CD4-positive, CD25-positive, alpha-beta regulatory T cell (primary cell): ENCODE measurements around the gene SPINK9. TPM values are rescaled to one million over a fixed set of nuclear protein-coding genes. Genes with fewer than 3 reads are reported as not detected.

ENCODE experiments used
- ATAC-seq, 2 donors: fragments of 150-1000 bp; cut with Tn5 transposase; one replicate each; pipeline ENCODE4 v1.10.0; 2021; ENCODE audit warnings: low read depth in 2 of 2, moderate number of reproducible peaks in 2 of 2, moderate library complexity in 1 of 2
- DNase-seq, 3 donors: peaks; one replicate each; pipeline versions ENCODE4 v3.0.0 to v3.0.0-alpha.2; 2012 to 2022; ENCODE audit warnings: mixed read lengths in 1 of 3
- H3K27ac ChIP-seq: one replicate; pipeline ENCODE4 v1.7.0; 2013; ENCODE audit warnings: mild to moderate bottlenecking, low read length; ENCODE audit not compliant: insufficient read depth, poor library complexity, severe bottlenecking
- H3K27me3 ChIP-seq: one replicate; pipeline ENCODE4 v1.7.0; 2013; ENCODE audit warnings: low read length; ENCODE audit not compliant: control insufficient read depth, insufficient read depth
- H3K36me3 ChIP-seq: one replicate; pipeline ENCODE4 v1.7.0; 2013; ENCODE audit warnings: mild to moderate bottlenecking, low read length, moderate library complexity; ENCODE audit not compliant: control insufficient read depth, insufficient read depth
- H3K4me1 ChIP-seq: 2 replicates; pipeline ENCODE4 v1.7.0; 2013; ENCODE audit warnings: mild to moderate bottlenecking, low read length; ENCODE audit not compliant: insufficient read depth, control insufficient read depth, poor library complexity, severe bottlenecking
- H3K4me3 ChIP-seq: one replicate; pipeline ENCODE4 v1.7.0; 2013; ENCODE audit warnings: low read depth, mild to moderate bottlenecking, low read length, moderate library complexity
- H3K9me3 ChIP-seq, 2 experiments: 1 replicate in 1 of 2; 2 replicates in 1 of 2; pipeline ENCODE4 v1.7.0; 2013; ENCODE audit warnings: low read length in 2 of 2, mild to moderate bottlenecking in 1 of 2, moderate library complexity in 1 of 2; ENCODE audit not compliant: control insufficient read depth in 2 of 2
- H3K27ac Mint-ChIP-seq, 3 donors: one replicate each; pipeline ENCODE4 v1.8.0; 2020 to 2022; ENCODE audit warnings: mild to moderate bottlenecking in 3 of 3, mixed read lengths in 3 of 3, moderate library complexity in 2 of 3
- H3K27me3 Mint-ChIP-seq: one replicate; pipeline ENCODE4 v1.8.0; 2022; ENCODE audit warnings: mild to moderate bottlenecking, mixed read lengths
- H3K36me3 Mint-ChIP-seq: one replicate; pipeline ENCODE4 v1.8.0; 2020; ENCODE audit warnings: mixed read lengths
- H3K4me1 Mint-ChIP-seq, 4 donors: one replicate each; pipeline ENCODE4 v1.8.0; 2020 to 2022; ENCODE audit warnings: mixed read lengths in 4 of 4, mild to moderate bottlenecking in 1 of 4
- H3K4me3 Mint-ChIP-seq, 4 donors: one replicate each; pipeline ENCODE4 v1.8.0; 2020 to 2022; ENCODE audit warnings: mild to moderate bottlenecking in 4 of 4, mixed read lengths in 4 of 4, moderate library complexity in 3 of 4
- H3K9me3 Mint-ChIP-seq, 7 donors: one replicate each; pipeline ENCODE4 v1.8.0; 2020 to 2022; ENCODE audit warnings: mixed read lengths in 7 of 7, mild to moderate bottlenecking in 3 of 7, moderate library complexity in 2 of 7
- polyA plus RNA-seq, 4 donors: library from polyadenylated mRNA; unstranded; fragments of 300-500 nt; fragmentation: Illumina TruSeq; gene quantifications; one replicate each; pipeline ENCODE4 v1.2.3, GENCODE V29; 2021
- total RNA-seq: library from RNA; stranded (reverse); gene quantifications from one replicate; pipeline ENCODE4 v1.2.3, GENCODE V29; 2022

Gene SPINK9
- total and polyA plus RNA-seq, 5 donors from 2014 or later = not detected

- H3K27me3 ChIP-seq = no peaks in the 10 kb centered on the region
- H3K4me3 ChIP-seq = peak within 1 kb of the TSS; percentile 95
- Mint-ChIP-seq H3K4me3 (peak within 1 kb of the TSS; percentile 87 to 97 (median 91)), H3K27ac (peak within 1 kb of the TSS; percentile 96 to 99 (median 97)), H3K36me3 (peaks cover 20% of the 10 kb centered on the region), H3K9me3 (no peaks in the 10 kb centered on the region), H3K27me3 (no peaks in the 10 kb centered on the region), H3K4me1 (peaks cover 23 to 73% (median 55%) of the 10 kb centered on the region in 4 donors)
- DNase-seq (peak; percentile 97 to 99 (median 99)), ATAC-seq (peak; percentile 97 to 98)
- H3K36me3 ChIP-seq = peaks cover 5% of the 10 kb centered on the region
- peaks cover 44% of the 10 kb centered on the region for H3K4me1 ChIP-seq
- peak within 1 kb of the TSS; percentile 96 for H3K27ac ChIP-seq
- peaks cover 0 to 2% of the 10 kb centered on the region in 2 experiments for H3K9me3 ChIP-seq
These were observed 48.4 kb downstream of the SPINK9 start, which contains the start of gene FBXO38 for GRCh38 chr5:148383564-148384379. Gene FBXO38, plus strand, starts transcription at chr5:148383958. Its CDS starts 10,819 bp downstream, at chr5:148394777.

- peak overlapping the region; percentile 87 to 97 (median 91) for H3K4me3 Mint-ChIP-seq
- no peaks in the 10 kb centered on the region for H3K9me3 ChIP-seq
These were observed 49.0 kb downstream of the SPINK9 start for GRCh38 chr5:148384380-148384737.

GRCh38 chr5:148385094-148385493, 49.7 kb downstream of the SPINK9 start:
- Histone ChIP-seq H3K9me3 (no peaks in the 10 kb centered on the region), H3K4me3 (peak overlapping the region; percentile 90), H3K27me3 (no peaks in the 10 kb centered on the region), H3K4me1 (peaks cover 44% of the 10 kb centered on the region), H3K36me3 (peaks cover 7% of the 10 kb centered on the region), H3K27ac (peak overlapping the region; percentile 96)
- ATAC-seq (no peak), DNase-seq (no peak)
- Mint-ChIP-seq H3K27me3 (no peaks in the 10 kb centered on the region), H3K9me3 (no peaks in the 10 kb centered on the region), H3K27ac (peak overlapping the region; percentile 96 to 99 (median 97)), H3K36me3 (peaks cover 20% of the 10 kb centered on the region), H3K4me3 (peak overlapping the region; percentile 87 to 97 (median 91)), H3K4me1 (peaks cover 26 to 71% (median 54%) of the 10 kb centered on the region in 4 donors)

More at GRCh38 chr5:148384380-148384737, 49.0 kb downstream of the SPINK9 start:
- H3K9me3 Mint-ChIP-seq = no peaks in the 10 kb centered on the region
- DNase-seq (peak in 1 of 3 donors; percentile 58), ATAC-seq (no peak)
- peaks cover 5% of the 10 kb centered on the region for H3K36me3 ChIP-seq
- H3K27me3 Mint-ChIP-seq = no peaks in the 10 kb centered on the region
- peaks cover 44% of the 10 kb centered on the region for H3K4me1 ChIP-seq
- H3K27me3 ChIP-seq = no peaks in the 10 kb centered on the region
- H3K27ac Mint-ChIP-seq = peak overlapping the region; percentile 96 to 99 (median 97)
- peak overlapping the region; percentile 96 for H3K27ac ChIP-seq
- H3K4me1 Mint-ChIP-seq = peaks cover 26 to 76% (median 60%) of the 10 kb centered on the region in 4 donors
- H3K36me3 Mint-ChIP-seq = peaks cover 20% of the 10 kb centered on the region
- H3K4me3 ChIP-seq = peak overlapping the region; percentile 90

GRCh38 chr5:148386041-148386440, 50.7 kb downstream of the SPINK9 start:
- DNase-seq = no peak
- Mint-ChIP-seq H3K27me3 (no peaks in the 10 kb centered on the region), H3K36me3 (peaks cover 26% of the 10 kb centered on the region), H3K9me3 (no peaks in the 10 kb centered on the region), H3K27ac (peak overlapping the region; percentile 86 to 99 (median 96)), H3K4me3 (peak overlapping the region; percentile 87 to 97 (median 91)), H3K4me1 (peaks cover 34 to 78% (median 60%) of the 10 kb centered on the region in 4 donors)
- peak overlapping the region; percentile 90 for H3K4me3 ChIP-seq
- peaks cover 8% of the 10 kb centered on the region for H3K36me3 ChIP-seq
- peaks cover 44% of the 10 kb centered on the region for H3K4me1 ChIP-seq
- no peaks in the 10 kb centered on the region for H3K27me3 ChIP-seq
- no peak overlapping the region for H3K27ac ChIP-seq
- H3K9me3 ChIP-seq = no peaks in the 10 kb centered on the region
- no peak for ATAC-seq

- peaks cover 40 to 88% (median 69%) of the 10 kb centered on the region in 4 donors for H3K4me1 Mint-ChIP-seq
- no peaks in the 10 kb centered on the region for H3K9me3 ChIP-seq
- H3K36me3 Mint-ChIP-seq = peaks cover 29% of the 10 kb centered on the region
- ATAC-seq = no peak
- DNase-seq = peak in 1 of 3 donors; percentile 21
- H3K27ac Mint-ChIP-seq = peak overlapping the region; percentile 32 to 96 (median 80)
- H3K4me1 ChIP-seq = peaks cover 52% of the 10 kb centered on the region
- peak overlapping the region; percentile 51 to 91 (median 75) for H3K4me3 Mint-ChIP-seq
- H3K27me3 Mint-ChIP-seq = no peaks in the 10 kb centered on the region
- peaks cover 9% of the 10 kb centered on the region for H3K36me3 ChIP-seq
- no peaks in the 10 kb centered on the region for H3K27me3 ChIP-seq
- H3K9me3 Mint-ChIP-seq = no peaks in the 10 kb centered on the region
- H3K4me3 ChIP-seq = no peak overlapping the region
- H3K27ac ChIP-seq = peak overlapping the region; percentile 33
These were observed 52.0 kb downstream of the SPINK9 start for GRCh38 chr5:148387325-148387724.

GRCh38 chr5:148388696-148389095, 53.3 kb downstream of the SPINK9 start:
- no peak overlapping the region for H3K4me3 ChIP-seq
- no peak for ATAC-seq
- no peaks in the 10 kb centered on the region for H3K9me3 ChIP-seq
- H3K27me3 ChIP-seq = no peaks in the 10 kb centered on the region
- Mint-ChIP-seq H3K36me3 (peaks cover 35% of the 10 kb centered on the region), H3K9me3 (no peaks in the 10 kb centered on the region), H3K4me1 (peaks cover 43 to 93% (median 72%) of the 10 kb centered on the region in 4 donors), H3K27me3 (no peaks in the 10 kb centered on the region), H3K27ac (peak overlapping the region; percentile 6 to 87 (median 61)), H3K4me3 (peak overlapping the region in 3 of 4 donors; percentile 24 to 75 (median 33))
- H3K27ac ChIP-seq = no peak overlapping the region
- DNase-seq = peak in 1 of 3 donors; percentile 51
- peaks cover 58% of the 10 kb centered on the region for H3K4me1 ChIP-seq
- H3K36me3 ChIP-seq = peaks cover 12% of the 10 kb centered on the region
